SH-SY5Y (cell line): Measurements from ENCODE around the gene FBXW4.

Experiments
- GATA2 ChIP-seq: IDR thresholded peaks from 2 replicates; pipeline ENCODE4 v1.6.1; 2011; ENCODE audit warnings: mild to moderate bottlenecking, low read depth, low read length
- GATA3 ChIP-seq: IDR thresholded peaks from 2 replicates; pipeline ENCODE4 v1.6.1; 2011; ENCODE audit warnings: low read depth, mild to moderate bottlenecking, low read length, moderate library complexity

DNA sequence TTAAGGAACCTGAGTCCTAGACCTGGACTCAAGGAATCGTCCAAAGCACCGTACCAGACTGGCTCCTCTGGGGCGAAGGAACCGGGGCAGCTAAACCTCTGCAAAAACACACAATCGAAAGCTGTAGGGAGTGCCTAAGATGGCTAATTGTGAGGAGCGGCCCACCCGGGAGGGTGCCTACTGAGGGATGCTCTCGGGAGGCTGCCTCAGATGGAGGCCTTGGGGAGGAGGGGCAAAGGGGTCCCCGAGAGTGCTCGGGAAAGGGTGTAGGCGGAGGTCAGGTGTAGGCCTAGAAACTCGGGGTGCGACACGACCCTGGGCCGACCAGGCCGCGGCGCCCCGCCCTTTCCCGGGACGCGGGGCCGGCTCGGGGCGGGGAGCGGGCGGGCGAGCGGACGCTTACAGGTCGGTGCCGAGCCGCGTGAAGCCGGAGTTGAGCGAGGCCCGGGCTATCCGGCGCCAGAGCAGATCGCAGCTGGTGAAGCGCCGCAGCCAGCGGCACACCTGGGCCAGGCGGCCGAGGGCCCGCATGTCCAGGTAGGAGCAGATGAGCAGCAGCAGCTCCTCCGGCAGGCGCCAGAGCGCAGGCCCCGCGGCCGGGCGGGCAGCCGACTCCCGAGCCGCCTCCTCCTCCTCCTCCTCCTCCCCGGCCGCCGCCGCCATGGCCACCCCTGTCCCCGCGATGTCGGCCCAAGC lies 844 bp downstream of the FBXW4 start:
- no peak for TF ChIP-seq GATA2
- TF ChIP-seq GATA3 = no peak
